ENCODE measurements around the gene CSF3R.

DNA sequence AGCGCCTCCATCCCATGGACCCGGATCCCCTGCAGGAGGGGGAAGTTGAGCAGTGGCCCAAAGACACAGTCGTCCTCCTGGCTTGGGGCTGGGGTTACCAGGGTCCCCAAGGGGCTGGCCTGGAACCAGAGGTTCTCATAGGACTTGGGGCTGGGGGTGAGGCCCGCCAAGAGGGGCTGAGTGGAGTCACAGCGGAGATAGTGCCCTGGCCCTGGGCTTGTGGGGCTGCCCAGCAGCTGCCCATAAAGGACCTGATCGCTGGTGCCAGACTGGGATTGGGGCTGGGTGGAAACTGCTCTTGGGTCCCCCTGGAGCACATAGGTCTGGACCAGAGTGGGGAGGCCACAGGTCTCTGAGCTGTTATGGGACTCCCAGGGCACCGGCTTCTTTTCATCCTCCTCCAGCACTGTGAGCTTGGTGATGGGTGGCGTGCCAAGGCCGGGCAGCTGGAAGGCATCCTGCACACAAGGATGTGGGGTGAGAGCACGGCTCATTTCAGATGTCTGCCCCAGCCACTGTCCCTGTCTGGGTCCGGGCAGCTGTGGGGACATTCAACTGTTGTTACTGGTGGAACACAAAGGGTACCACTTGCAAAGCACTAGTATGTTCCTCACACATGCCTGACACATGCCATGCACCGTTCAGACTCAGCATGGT is 16.2 kb downstream of the CSF3R start:
- TF ChIP-seq EP300 (IDR thresholded peaks at IDR 0.05) (no peak), POLR2A (IDR thresholded peaks at IDR 0.05; ENCODE audit: low read depth) (no peak)
- TF ChIP-seq, protein P1, sequence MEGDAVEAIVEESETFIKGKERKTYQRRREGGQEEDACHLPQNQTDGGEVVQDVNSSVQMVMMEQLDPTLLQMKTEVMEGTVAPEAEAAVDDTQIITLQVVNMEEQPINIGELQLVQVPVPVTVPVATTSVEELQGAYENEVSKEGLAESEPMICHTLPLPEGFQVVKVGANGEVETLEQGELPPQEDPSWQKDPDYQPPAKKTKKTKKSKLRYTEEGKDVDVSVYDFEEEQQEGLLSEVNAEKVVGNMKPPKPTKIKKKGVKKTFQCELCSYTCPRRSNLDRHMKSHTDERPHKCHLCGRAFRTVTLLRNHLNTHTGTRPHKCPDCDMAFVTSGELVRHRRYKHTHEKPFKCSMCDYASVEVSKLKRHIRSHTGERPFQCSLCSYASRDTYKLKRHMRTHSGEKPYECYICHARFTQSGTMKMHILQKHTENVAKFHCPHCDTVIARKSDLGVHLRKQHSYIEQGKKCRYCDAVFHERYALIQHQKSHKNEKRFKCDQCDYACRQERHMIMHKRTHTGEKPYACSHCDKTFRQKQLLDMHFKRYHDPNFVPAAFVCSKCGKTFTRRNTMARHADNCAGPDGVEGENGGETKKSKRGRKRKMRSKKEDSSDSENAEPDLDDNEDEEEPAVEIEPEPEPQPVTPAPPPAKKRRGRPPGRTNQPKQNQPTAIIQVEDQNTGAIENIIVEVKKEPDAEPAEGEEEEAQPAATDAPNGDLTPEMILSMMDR (IDR thresholded peaks at IDR 0.05) = no peak
